Spleen (tissue), 7 donors: ENCODE data around the gene CEBPB.

ENCODE experiments used
- CTCF ChIP-seq, 11 experiments: fragments of 200-600 bp in 7 of 11; fragments of 450-650 bp in 4 of 11; sonication (generic) in 4 of 11; IDR thresholded peaks in 8 of 11; conservative IDR thresholded peaks in 3 of 11; 1 replicate in 7 of 11; 2 replicates in 4 of 11; pipeline versions ENCODE4 v1.4.0 to v1.8.0; 2016 to 2021; ENCODE audit warnings: antibody characterized with exemption in 11 of 11, inconsistent platforms in 4 of 11, mild to moderate bottlenecking in 1 of 11
- POLR2A ChIP-seq, 3 donors: fragments of 450-650 bp; IDR thresholded peaks; one replicate each; pipeline ENCODE4 v1.5.1; 2017; ENCODE audit warnings: antibody characterized with exemption in 3 of 3, mild to moderate bottlenecking in 1 of 3
- POLR2AphosphoS5 ChIP-seq, 3 donors: sonication (generic); formaldehyde crosslinking; IDR thresholded peaks; one replicate each; pipeline ENCODE4 v1.5.1; 2017; ENCODE audit warnings: antibody characterized with exemption in 3 of 3
- donor health status: DM: no; HTN: no; CAD: no; lungs with moderate emphysema.
- donor health status: DM: no; HTN: no; CAD: no.
- donor health status: DM: no; HTN: no; CAD: no.

- TF ChIP-seq POLR2A (IDR thresholded peaks at IDR 0.05) (no peak), CTCF (IDR thresholded peaks at IDR 0.05 in 8 of 11, conservative IDR thresholded peaks at IDR 0.05 in 3 of 11) (no peak), POLR2AphosphoS5 (IDR thresholded peaks at IDR 0.05) (no peak)
Measured at GRCh38 chr20:50149481-50150254, 41.0 kb upstream of the CEBPB start.
